ENCODE measurements around the gene SNAP47. TPM values are rescaled to one million over a fixed set of nuclear protein-coding genes. Genes with fewer than 3 reads are reported as not detected.
A peak's percentile ranks its signal among the peaks of the same experiment; 100 is the strongest.

The SNAP47 gene
- polyA plus RNA-seq, 1 of the 3 experiments (the other 2 are of a cell fraction), result 45.6 TPM

GRCh38 chr1:227785805-227786671, 50.8 kb downstream of the SNAP47 start (continued):
- no peak for TF ChIP-seq CTCF (IDR thresholded peaks at IDR 0.05)
- TF ChIP-seq PBX3 (IDR thresholded peaks at IDR 0.05), result no peak
- no peak for TF ChIP-seq FOSL2 (IDR thresholded peaks at IDR 0.05; ENCODE audit: borderline replicate concordance, low read depth)
- TF ChIP-seq CHD2 (IDR thresholded peaks at IDR 0.05; ENCODE audit: low read length, partially characterized antibody), result no peak
- TF ChIP-seq FOXM1 (IDR thresholded peaks at IDR 0.05; ENCODE audit: low read depth), result no peak

DNA sequence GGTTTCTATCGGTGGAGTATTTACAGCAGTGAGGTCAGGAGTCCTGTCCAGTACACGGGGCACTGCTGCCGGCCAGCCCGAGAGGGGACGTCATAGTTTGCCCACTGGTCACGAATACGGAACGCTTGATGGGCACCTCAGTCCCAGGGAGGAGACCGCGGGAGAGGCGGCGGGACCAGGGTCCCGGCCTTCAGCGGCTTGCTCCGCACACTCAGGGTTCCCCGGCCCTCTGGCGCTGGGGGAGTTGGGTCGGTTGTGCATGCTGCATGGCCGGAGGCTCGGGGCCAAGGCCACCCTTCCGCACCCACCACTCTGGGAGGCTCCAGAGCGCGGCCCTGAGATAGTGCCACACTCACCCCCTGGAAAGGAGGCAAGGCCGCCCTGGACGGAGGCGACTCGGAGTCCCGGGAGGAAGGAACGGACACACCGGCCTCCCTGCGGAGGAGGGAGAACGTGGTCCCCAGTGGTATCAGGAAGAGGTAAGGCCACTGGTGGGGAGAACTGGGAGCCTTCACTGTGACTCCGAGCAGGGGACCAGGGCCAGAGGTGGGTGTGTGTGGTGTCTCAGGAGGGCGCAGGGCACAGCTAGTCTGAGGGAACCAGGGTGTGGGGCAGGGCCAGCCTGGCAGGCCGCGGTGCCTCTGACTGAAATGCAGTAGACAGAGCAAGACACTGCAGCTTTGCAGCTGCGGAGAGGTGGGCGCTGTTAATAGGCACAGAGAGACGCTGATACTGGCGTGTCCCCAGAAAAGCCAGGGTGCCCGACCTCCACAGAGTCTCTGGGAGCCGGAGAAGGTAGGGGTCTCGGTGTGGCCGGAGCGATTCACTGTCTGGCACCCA, 51.7 kb downstream of the SNAP47 start:
- no peaks in the 10 kb centered on the region for H3K79me2 ChIP-seq (ENCODE audit: insufficient read depth)
- H3F3A ChIP-seq (replicated peaks; ENCODE audit: insufficient read depth), result peaks cover 6% of the 10 kb centered on the region
- H3K36me3 ChIP-seq (replicated peaks in 1 of 2; ENCODE audit: control insufficient read depth in 1 of 2, insufficient read depth in 2 of 2, low read length in 1 of 2), result peaks cover 0 to 3% of the 10 kb centered on the region in 2 experiments
- peaks cover 0 to 27% of the 10 kb centered on the region in 2 experiments; a peak in 1 of 4 replicates for H3K4me1 ChIP-seq (ENCODE audit: control insufficient read depth in 1 of 2, insufficient read depth in 2 of 2, low read depth in 1 of 2, low read length in 1 of 2)
- no peaks in the 10 kb centered on the region for H4K20me1 ChIP-seq (ENCODE audit: insufficient read depth)
- no peak for TF ChIP-seq JUND (IDR thresholded peaks at IDR 0.05)
- TF ChIP-seq ELF1 (IDR thresholded peaks at IDR 0.05), result no peak
- TF ChIP-seq, protein P1, sequence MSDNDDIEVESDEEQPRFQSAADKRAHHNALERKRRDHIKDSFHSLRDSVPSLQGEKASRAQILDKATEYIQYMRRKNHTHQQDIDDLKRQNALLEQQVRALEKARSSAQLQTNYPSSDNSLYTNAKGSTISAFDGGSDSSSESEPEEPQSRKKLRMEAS (IDR thresholded peaks at IDR 0.05; ENCODE audit: low read depth), result no peak
- TF ChIP-seq GATA2 (CRISPR knock-in tag; IDR thresholded peaks at IDR 0.05), result no peak
- TF ChIP-seq RFX5 (IDR thresholded peaks at IDR 0.05; ENCODE audit: low read length), result no peak
- TF ChIP-seq, protein P2, sequence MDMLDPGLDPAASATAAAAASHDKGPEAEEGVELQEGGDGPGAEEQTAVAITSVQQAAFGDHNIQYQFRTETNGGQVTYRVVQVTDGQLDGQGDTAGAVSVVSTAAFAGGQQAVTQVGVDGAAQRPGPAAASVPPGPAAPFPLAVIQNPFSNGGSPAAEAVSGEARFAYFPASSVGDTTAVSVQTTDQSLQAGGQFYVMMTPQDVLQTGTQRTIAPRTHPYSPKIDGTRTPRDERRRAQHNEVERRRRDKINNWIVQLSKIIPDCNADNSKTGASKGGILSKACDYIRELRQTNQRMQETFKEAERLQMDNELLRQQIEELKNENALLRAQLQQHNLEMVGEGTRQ (IDR thresholded peaks at IDR 0.05; ENCODE audit: borderline replicate concordance, low read depth, low read length), result no peak
- no peak for TF ChIP-seq RXRA (IDR thresholded peaks at IDR 0.05; ENCODE audit: borderline replicate concordance, low read depth)
- no peak for TF ChIP-seq RCOR1 (IDR thresholded peaks at IDR 0.05; ENCODE audit: low read length)
- no peak for TF ChIP-seq SIN3A (IDR thresholded peaks at IDR 0.05; ENCODE audit: borderline replicate concordance, low read depth, low read length)
- TF ChIP-seq MXI1 (IDR thresholded peaks at IDR 0.05; ENCODE audit: low read depth, low read length), result no peak
- no peak for TF ChIP-seq REST (IDR thresholded peaks at IDR 0.05; ENCODE audit: low read depth, low read length)
- no peak for TF ChIP-seq POLR2AphosphoS5 (IDR thresholded peaks at IDR 0.05; ENCODE audit: low read depth, low read length)
- no peak for TF ChIP-seq TAF1 (IDR thresholded peaks at IDR 0.05; ENCODE audit: borderline replicate concordance, low read depth, low read length)
- no peak for TF ChIP-seq FOXM1 (IDR thresholded peaks at IDR 0.05; ENCODE audit: low read depth)
- TF ChIP-seq USF1 (IDR thresholded peaks at IDR 0.05; ENCODE audit: borderline replicate concordance, low read depth), result no peak
- TF ChIP-seq EZH2phosphoT487 (IDR thresholded peaks at IDR 0.05; ENCODE audit: borderline replicate concordance, low read depth), result no peak
- peak overlapping the region; percentile 60 for H3K9ac ChIP-seq
- 63% methylated on average over 28 of the region's 45 CpGs for WGBS (ENCODE audit: low lambda C conversion rate)
- CTCF ChIA-PET, result interaction anchor here (1.0 kb wide), 1 partner anchor 22 kb away, joined by 3 read pairs; no protein-coding TSS in a partner anchor
- no peaks in the 10 kb centered on the region for H3K9me2 ChIP-seq
- POLR2A ChIA-PET, result interaction anchor here (1.0 kb wide), 1 partner anchor 11 kb away, joined by 3 read pairs; no protein-coding TSS in a partner anchor
- H3K9me3 ChIP-seq, result no peaks in the 10 kb centered on the region
- peak overlapping the region; percentile 68 to 72 for H3K4me3 ChIP-seq (ENCODE audit: low read depth in 2 of 2, low read length in 1 of 2)
- H3K4me2 ChIP-seq, result peak overlapping the region; percentile 98
- H2AFZ ChIP-seq (ENCODE audit: low read depth), result peak overlapping the region; percentile 82; the same call in 1 of the 2 replicates
- H3K27me3 ChIP-seq (ENCODE audit: insufficient read depth), result no peaks in the 10 kb centered on the region
- H3K27ac ChIP-seq (ENCODE audit: low read depth in 2 of 2, low read length in 1 of 2), result no peak overlapping the region
- DNase-seq, result peak; percentile 56
